ENCODE results near the gene TMEM106B.

Gene TMEM106B

DNA sequence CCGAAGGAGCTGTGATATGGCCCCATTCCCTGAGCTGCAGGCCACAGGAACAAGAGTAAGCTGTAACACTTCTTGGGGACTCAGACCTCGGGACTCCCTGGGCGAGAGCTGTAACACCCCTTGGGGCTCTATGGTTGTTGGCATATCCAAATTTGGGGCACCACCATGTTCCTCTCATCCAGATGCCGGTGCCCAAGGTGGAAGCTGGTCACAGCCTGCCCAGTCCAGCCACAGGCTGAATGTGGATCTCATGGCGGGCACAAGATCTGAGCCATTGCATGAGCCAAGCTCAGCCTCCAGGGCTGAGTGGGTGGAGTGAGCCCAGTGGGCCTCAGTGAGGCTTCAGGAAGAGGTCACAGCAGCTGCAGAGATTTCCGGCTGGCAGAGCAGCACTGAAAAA is 78.9 kb downstream of the TMEM106B start:
- H3K79me2 ChIP-seq (ENCODE audit: insufficient read depth, low read length): no peaks in the 10 kb centered on the region
- H3K27ac ChIP-seq (ENCODE audit: low read depth, low read length, poor library complexity, severe bottlenecking): no peak overlapping the region
- no peaks in the 10 kb centered on the region for H3K27me3 ChIP-seq (ENCODE audit: insufficient read depth, low read length)
- H3K9me3 ChIP-seq (ENCODE audit: low read length): no peaks in the 10 kb centered on the region
- H3F3A ChIP-seq (ENCODE audit: insufficient read depth, low read length): no peaks in the 10 kb centered on the region
- no peak overlapping the region for H3K4me2 ChIP-seq (ENCODE audit: low read length)
- no peaks in the 10 kb centered on the region for H3K36me3 ChIP-seq (ENCODE audit: insufficient read depth, low read length)
- no peaks in the 10 kb centered on the region for H3K4me1 ChIP-seq (ENCODE audit: insufficient read depth, low read length, severe bottlenecking)
- TF ChIP-seq, protein P1, sequence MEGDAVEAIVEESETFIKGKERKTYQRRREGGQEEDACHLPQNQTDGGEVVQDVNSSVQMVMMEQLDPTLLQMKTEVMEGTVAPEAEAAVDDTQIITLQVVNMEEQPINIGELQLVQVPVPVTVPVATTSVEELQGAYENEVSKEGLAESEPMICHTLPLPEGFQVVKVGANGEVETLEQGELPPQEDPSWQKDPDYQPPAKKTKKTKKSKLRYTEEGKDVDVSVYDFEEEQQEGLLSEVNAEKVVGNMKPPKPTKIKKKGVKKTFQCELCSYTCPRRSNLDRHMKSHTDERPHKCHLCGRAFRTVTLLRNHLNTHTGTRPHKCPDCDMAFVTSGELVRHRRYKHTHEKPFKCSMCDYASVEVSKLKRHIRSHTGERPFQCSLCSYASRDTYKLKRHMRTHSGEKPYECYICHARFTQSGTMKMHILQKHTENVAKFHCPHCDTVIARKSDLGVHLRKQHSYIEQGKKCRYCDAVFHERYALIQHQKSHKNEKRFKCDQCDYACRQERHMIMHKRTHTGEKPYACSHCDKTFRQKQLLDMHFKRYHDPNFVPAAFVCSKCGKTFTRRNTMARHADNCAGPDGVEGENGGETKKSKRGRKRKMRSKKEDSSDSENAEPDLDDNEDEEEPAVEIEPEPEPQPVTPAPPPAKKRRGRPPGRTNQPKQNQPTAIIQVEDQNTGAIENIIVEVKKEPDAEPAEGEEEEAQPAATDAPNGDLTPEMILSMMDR (IDR thresholded peaks at IDR 0.05; ENCODE audit: low read length): no peak
- no peak for TF ChIP-seq EZH2 (IDR thresholded peaks at IDR 0.05; ENCODE audit: borderline replicate concordance, low read length)
- no peaks in the 10 kb centered on the region for H3K9me2 ChIP-seq (ENCODE audit: low read depth, low read length)
- H3K4me3 ChIP-seq (ENCODE audit: low read depth, low read length, poor library complexity, severe bottlenecking): no peak overlapping the region
- H3K9ac ChIP-seq (ENCODE audit: low read length): no peak overlapping the region
- no peaks in the 10 kb centered on the region for H4K20me1 ChIP-seq (ENCODE audit: insufficient read depth, low read length)
- H2AFZ ChIP-seq (ENCODE audit: low read length): no peak overlapping the region

DNA sequence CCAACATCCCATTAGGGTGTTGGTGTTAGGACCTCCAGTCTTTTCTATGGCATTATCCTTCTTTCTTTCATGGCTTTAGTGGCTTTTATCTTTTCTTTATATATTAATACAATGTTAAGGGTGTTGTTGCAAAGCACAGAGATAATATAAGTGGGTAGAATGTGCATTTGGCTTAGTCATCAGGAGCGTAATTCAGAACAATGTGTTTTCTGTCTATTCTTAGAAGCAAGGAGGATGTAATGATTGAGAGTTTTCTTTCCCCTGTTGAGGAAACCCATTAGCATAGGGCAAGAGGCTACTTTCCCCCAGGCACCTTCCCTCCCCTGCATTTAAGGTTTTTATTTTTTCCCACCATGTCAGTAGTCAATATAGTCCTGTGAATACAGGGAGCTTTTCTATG is 79.7 kb downstream of the TMEM106B start:
- H3K9ac ChIP-seq (ENCODE audit: low read length): no peak overlapping the region
- no peaks in the 10 kb centered on the region for H3K79me2 ChIP-seq (ENCODE audit: insufficient read depth, low read length)
- TF ChIP-seq, protein P1 (IDR thresholded peaks at IDR 0.05; ENCODE audit: low read length): no peak
- TF ChIP-seq EZH2 (IDR thresholded peaks at IDR 0.05; ENCODE audit: borderline replicate concordance, low read length): no peak
- no peaks in the 10 kb centered on the region for H4K20me1 ChIP-seq (ENCODE audit: insufficient read depth, low read length)
- H3K27ac ChIP-seq (ENCODE audit: low read depth, low read length, poor library complexity, severe bottlenecking): no peak overlapping the region
- H3K27me3 ChIP-seq (ENCODE audit: insufficient read depth, low read length): no peaks in the 10 kb centered on the region
- H2AFZ ChIP-seq (ENCODE audit: low read length): no peak overlapping the region
- no peaks in the 10 kb centered on the region for H3K4me1 ChIP-seq (ENCODE audit: insufficient read depth, low read length, severe bottlenecking)
- no peaks in the 10 kb centered on the region for H3F3A ChIP-seq (ENCODE audit: insufficient read depth, low read length)
- no peak overlapping the region for H3K4me3 ChIP-seq (ENCODE audit: low read depth, low read length, poor library complexity, severe bottlenecking)
- no peaks in the 10 kb centered on the region for H3K9me2 ChIP-seq (ENCODE audit: low read depth, low read length)
- no peaks in the 10 kb centered on the region for H3K36me3 ChIP-seq (ENCODE audit: insufficient read depth, low read length)
- H3K9me3 ChIP-seq (ENCODE audit: low read length): no peaks in the 10 kb centered on the region
- no peak overlapping the region for H3K4me2 ChIP-seq (ENCODE audit: low read length)

DNA sequence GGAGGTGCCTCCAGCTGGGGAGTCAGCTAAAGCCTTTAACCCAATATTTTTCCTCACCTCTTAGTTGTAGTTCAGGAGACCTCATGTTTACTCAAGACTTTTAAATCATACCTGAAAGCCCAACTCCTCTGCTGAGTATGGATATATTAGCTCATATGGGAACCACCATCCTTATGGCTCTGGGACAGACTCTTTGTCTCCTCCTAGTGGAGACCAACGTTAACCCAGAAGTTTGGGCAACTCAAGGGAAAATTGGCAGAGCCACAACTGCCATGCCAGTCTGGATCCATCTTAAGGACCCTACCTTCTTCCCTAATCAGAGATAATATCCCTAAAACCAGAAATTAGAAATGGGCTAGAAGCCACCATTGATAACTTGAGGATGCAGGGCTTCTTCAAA is 80.8 kb downstream of the TMEM106B start:
- Histone ChIP-seq H3K4me3 (ENCODE audit: low read depth, low read length, poor library complexity, severe bottlenecking) (no peak overlapping the region), H3K9ac (ENCODE audit: low read length) (no peak overlapping the region), H3K79me2 (ENCODE audit: insufficient read depth, low read length) (no peaks in the 10 kb centered on the region), H2AFZ (ENCODE audit: low read length) (no peak overlapping the region), H3K27me3 (ENCODE audit: insufficient read depth, low read length) (no peaks in the 10 kb centered on the region), H3K36me3 (ENCODE audit: insufficient read depth, low read length) (no peaks in the 10 kb centered on the region), H3K4me1 (ENCODE audit: insufficient read depth, low read length, severe bottlenecking) (no peaks in the 10 kb centered on the region), H3K27ac (ENCODE audit: low read depth, low read length, poor library complexity, severe bottlenecking) (no peak overlapping the region), H3K9me3 (ENCODE audit: low read length) (no peaks in the 10 kb centered on the region), H3K9me2 (ENCODE audit: low read depth, low read length) (no peaks in the 10 kb centered on the region), H4K20me1 (ENCODE audit: insufficient read depth, low read length) (no peaks in the 10 kb centered on the region), H3F3A (ENCODE audit: insufficient read depth, low read length) (no peaks in the 10 kb centered on the region), H3K4me2 (ENCODE audit: low read length) (no peak overlapping the region)
- TF ChIP-seq, protein P1 (IDR thresholded peaks at IDR 0.05; ENCODE audit: low read length): peak; percentile 50; the same call in 1 of the 2 replicates
- TF ChIP-seq EZH2 (IDR thresholded peaks at IDR 0.05; ENCODE audit: borderline replicate concordance, low read length): no peak
